OCI-LY7 (cell line): ENCODE results near the gene COMMD10.

ENCODE experiments used
- EZH2phosphoT487 ChIP-seq: fragments of 200-600 bp; sonication (generic); IDR thresholded peaks from 2 replicates; pipeline ENCODE4 v1.6.1; 2018; ENCODE audit warnings: low read depth, borderline replicate concordance, mild to moderate bottlenecking, mixed run types, antibody characterized with exemption, low read length, moderate library complexity, mixed read lengths
- TF ChIP-seq, protein P1 (sequence below): fragments of 200-600 bp; sonication (generic); conservative IDR thresholded peaks from 2 replicates; pipeline ENCODE4 v1.5.1; 2014; ENCODE audit warnings: mild to moderate bottlenecking, antibody characterized with exemption, low read length, moderate library complexity, mixed read lengths

DNA sequence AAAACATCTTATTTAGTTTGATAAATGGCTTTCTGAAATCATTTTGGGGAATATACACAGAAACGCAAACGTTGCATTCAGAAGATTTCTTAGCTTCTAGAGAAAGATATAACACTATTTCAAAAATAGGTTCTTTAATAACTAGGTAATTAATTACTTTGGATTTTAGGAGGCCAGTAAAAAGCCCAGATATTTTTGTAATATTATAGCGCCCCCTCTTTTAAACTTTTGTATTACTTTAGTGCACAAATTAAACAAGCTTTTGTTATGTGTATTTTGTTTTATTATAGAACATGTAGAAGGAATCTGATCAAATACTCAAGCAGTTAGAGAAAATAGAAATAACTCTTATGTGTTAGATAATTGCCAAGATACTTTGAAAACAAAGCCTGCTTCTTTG is 57.7 kb downstream of the COMMD10 start:
- TF ChIP-seq, protein P1, sequence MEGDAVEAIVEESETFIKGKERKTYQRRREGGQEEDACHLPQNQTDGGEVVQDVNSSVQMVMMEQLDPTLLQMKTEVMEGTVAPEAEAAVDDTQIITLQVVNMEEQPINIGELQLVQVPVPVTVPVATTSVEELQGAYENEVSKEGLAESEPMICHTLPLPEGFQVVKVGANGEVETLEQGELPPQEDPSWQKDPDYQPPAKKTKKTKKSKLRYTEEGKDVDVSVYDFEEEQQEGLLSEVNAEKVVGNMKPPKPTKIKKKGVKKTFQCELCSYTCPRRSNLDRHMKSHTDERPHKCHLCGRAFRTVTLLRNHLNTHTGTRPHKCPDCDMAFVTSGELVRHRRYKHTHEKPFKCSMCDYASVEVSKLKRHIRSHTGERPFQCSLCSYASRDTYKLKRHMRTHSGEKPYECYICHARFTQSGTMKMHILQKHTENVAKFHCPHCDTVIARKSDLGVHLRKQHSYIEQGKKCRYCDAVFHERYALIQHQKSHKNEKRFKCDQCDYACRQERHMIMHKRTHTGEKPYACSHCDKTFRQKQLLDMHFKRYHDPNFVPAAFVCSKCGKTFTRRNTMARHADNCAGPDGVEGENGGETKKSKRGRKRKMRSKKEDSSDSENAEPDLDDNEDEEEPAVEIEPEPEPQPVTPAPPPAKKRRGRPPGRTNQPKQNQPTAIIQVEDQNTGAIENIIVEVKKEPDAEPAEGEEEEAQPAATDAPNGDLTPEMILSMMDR, result peak; percentile 38
- TF ChIP-seq EZH2phosphoT487, result no peak
